Measurements from ENCODE around the gene KCNAB3. TPM values are rescaled to one million over a fixed set of nuclear protein-coding genes. Genes with fewer than 3 reads are reported as not detected.

The KCNAB3 gene
- total and polyA plus RNA-seq, 9 of the 15 experiments (the other 6 are each of a cell fraction or from before 2014, with no cell fraction given): 0.03 to 2.5 (median 1.1) TPM

DNA sequence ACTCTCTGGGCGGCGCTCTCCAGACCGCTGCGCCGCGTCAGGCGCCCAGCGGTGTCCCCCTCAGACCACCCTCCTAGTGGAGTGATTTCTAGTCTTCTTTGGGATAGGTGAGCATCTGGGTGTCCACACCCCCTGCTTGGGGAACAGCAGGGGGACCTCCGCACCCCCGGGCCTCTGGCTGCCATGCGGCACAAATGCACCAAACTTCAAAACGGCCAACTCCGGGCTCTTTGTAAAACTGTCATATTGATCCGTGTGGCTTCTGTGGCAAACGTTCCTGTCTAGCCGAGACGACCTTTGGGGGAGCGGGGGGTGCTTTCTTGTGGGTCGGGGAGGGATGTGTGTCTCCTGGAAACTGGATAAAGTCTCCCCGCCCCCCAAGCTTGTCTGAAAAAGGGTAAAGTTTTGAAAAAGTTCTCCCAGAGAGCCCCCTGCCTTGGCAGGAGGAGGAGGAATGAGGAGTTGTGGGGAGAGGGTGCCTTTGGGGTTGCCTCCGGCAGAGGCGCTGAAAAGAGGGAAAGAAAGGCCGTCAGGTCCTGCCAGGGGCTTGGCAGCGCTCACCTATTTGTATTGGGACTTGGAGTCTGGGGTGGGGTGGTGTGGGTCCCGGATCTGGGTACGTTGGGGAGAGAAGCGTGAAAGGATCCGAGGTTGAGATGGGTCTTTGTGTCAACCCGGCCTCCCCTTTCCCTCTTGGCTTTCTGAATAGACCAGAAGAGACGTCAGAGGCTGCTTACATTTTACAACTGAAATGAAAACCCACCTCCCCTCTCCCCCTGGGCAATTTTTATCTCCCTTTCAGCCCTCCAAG is 43.2 kb downstream of the KCNAB3 start (continued):
- TF ChIP-seq, protein P1, sequence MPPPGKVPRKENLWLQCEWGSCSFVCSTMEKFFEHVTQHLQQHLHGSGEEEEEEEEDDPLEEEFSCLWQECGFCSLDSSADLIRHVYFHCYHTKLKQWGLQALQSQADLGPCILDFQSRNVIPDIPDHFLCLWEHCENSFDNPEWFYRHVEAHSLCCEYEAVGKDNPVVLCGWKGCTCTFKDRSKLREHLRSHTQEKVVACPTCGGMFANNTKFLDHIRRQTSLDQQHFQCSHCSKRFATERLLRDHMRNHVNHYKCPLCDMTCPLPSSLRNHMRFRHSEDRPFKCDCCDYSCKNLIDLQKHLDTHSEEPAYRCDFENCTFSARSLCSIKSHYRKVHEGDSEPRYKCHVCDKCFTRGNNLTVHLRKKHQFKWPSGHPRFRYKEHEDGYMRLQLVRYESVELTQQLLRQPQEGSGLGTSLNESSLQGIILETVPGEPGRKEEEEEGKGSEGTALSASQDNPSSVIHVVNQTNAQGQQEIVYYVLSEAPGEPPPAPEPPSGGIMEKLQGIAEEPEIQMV (tag; conservative IDR thresholded peaks at IDR 0.05; ENCODE audit: low read depth): peak; percentile 82
- TF ChIP-seq SIN3A (IDR thresholded peaks at IDR 0.05; ENCODE audit: borderline replicate concordance in 2 of 2, control insufficient read depth in 1 of 2, low read depth in 2 of 2, low read length in 2 of 2): peak in 1 of 2 experiments; percentile 15; a peak in 1 of 4 replicates
- TF ChIP-seq, protein P2, sequence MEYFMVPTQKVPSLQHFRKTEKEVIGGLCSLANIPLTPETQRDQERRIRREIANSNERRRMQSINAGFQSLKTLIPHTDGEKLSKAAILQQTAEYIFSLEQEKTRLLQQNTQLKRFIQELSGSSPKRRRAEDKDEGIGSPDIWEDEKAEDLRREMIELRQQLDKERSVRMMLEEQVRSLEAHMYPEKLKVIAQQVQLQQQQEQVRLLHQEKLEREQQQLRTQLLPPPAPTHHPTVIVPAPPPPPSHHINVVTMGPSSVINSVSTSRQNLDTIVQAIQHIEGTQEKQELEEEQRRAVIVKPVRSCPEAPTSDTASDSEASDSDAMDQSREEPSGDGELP (CRISPR knock-in tag; IDR thresholded peaks at IDR 0.05; ENCODE audit: borderline replicate concordance): no peak
- TF ChIP-seq CC2D1A (IDR thresholded peaks at IDR 0.05): 0 out of 2 replicates have a peak, but pooled peaks have one; percentile 57
- TF ChIP-seq NRF1 (conservative IDR thresholded peaks at IDR 0.05 in 1 of 2, IDR thresholded peaks at IDR 0.05 in 1 of 2): peak in 1 of 2 experiments; percentile 43; a peak in 2 of 4 replicates
- TF ChIP-seq RBFOX2 (IDR thresholded peaks at IDR 0.05; ENCODE audit: low read depth, low read length): peak; percentile 42; the same call in 1 of the 2 replicates
- no peak for TF ChIP-seq RAD21 (CRISPR knock-in tag; conservative IDR thresholded peaks at IDR 0.05 in 1 of 2, IDR thresholded peaks at IDR 0.05 in 1 of 2)
- TF ChIP-seq TCFL5 (CRISPR knock-in tag; conservative IDR thresholded peaks at IDR 0.05): no peak
- TF ChIP-seq MYC (IDR thresholded peaks at IDR 0.05; ENCODE audit: low read depth, low read length): 0 out of 2 replicates have a peak, but pooled peaks have one; percentile 6
- 0 out of 2 replicates have a peak, but pooled peaks have one; percentile 12 for TF ChIP-seq MYC (CRISPR knock-in tag; IDR thresholded peaks at IDR 0.05; ENCODE audit: borderline replicate concordance, low read depth)
- TF ChIP-seq, protein P3, sequence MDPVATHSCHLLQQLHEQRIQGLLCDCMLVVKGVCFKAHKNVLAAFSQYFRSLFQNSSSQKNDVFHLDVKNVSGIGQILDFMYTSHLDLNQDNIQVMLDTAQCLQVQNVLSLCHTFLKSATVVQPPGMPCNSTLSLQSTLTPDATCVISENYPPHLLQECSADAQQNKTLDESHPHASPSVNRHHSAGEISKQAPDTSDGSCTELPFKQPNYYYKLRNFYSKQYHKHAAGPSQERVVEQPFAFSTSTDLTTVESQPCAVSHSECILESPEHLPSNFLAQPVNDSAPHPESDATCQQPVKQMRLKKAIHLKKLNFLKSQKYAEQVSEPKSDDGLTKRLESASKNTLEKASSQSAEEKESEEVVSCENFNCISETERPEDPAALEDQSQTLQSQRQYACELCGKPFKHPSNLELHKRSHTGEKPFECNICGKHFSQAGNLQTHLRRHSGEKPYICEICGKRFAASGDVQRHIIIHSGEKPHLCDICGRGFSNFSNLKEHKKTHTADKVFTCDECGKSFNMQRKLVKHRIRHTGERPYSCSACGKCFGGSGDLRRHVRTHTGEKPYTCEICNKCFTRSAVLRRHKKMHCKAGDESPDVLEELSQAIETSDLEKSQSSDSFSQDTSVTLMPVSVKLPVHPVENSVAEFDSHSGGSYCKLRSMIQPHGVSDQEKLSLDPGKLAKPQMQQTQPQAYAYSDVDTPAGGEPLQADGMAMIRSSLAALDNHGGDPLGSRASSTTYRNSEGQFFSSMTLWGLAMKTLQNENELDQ (CRISPR knock-in tag; IDR thresholded peaks at IDR 0.05; ENCODE audit: borderline replicate concordance): no peak
- TF ChIP-seq, protein P4, sequence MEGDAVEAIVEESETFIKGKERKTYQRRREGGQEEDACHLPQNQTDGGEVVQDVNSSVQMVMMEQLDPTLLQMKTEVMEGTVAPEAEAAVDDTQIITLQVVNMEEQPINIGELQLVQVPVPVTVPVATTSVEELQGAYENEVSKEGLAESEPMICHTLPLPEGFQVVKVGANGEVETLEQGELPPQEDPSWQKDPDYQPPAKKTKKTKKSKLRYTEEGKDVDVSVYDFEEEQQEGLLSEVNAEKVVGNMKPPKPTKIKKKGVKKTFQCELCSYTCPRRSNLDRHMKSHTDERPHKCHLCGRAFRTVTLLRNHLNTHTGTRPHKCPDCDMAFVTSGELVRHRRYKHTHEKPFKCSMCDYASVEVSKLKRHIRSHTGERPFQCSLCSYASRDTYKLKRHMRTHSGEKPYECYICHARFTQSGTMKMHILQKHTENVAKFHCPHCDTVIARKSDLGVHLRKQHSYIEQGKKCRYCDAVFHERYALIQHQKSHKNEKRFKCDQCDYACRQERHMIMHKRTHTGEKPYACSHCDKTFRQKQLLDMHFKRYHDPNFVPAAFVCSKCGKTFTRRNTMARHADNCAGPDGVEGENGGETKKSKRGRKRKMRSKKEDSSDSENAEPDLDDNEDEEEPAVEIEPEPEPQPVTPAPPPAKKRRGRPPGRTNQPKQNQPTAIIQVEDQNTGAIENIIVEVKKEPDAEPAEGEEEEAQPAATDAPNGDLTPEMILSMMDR (IDR thresholded peaks at IDR 0.05 in 2 of 3, conservative IDR thresholded peaks at IDR 0.05 in 1 of 3; ENCODE audit: insufficient read depth in 2 of 3, low read depth in 1 of 3, low read length in 3 of 3): 0 out of 6 replicates have a peak, but pooled peaks of 1 of the 3 experiments have one; percentile 3
- TF ChIP-seq ZNF12 (CRISPR knock-in tag; IDR thresholded peaks at IDR 0.05): 0 out of 2 replicates have a peak, but pooled peaks have one; percentile 53
- TF ChIP-seq PHF8 (IDR thresholded peaks at IDR 0.05; ENCODE audit: borderline replicate concordance, low read length): peak; percentile 10; the same call in 1 of the 2 replicates

Measured in K562 (cell line).